Smooth muscle cell (in vitro differentiated cells): ENCODE measurements around the gene WTIP. TPM values are rescaled to one million over a fixed set of nuclear protein-coding genes. Genes with fewer than 3 reads are reported as not detected.
"Not testable (repeated sequence)": the region's sequence is repeated elsewhere in the genome, so short reads cannot be mapped to it uniquely, and the experiment has no call there.

Source experiments
- DNase-seq: peaks from one replicate; lab custom pipeline; 2025; ENCODE audit not compliant: unreplicated experiment; lab: John Stamatoyannopoulos, UW
- H2AFZ ChIP-seq: fragments of 200-600 bp; sonication (generic); 2 replicates; pipeline ENCODE4 v1.6.0; 2016; ENCODE audit warnings: antibody characterized with exemption, low read depth, mild to moderate bottlenecking
- H3F3A ChIP-seq: fragments of 200-600 bp; sonication (generic); 2 replicates; pipeline ENCODE4 v1.6.0; 2017; ENCODE audit warnings: antibody characterized with exemption, low read depth
- H3K27ac ChIP-seq: fragments of 200-600 bp; sonication (generic); 2 replicates; pipeline ENCODE4 v1.5.1; 2016; ENCODE audit warnings: low read depth, mild to moderate bottlenecking
- H3K27me3 ChIP-seq: fragments of 200-600 bp; sonication (generic); 2 replicates; pipeline ENCODE4 v1.6.1; 2016; ENCODE audit warnings: low read depth, mild to moderate bottlenecking
- H3K36me3 ChIP-seq: fragments of 200-600 bp; sonication (generic); 2 replicates; pipeline ENCODE4 v1.5.1; 2016; ENCODE audit warnings: low read depth
- H3K4me1 ChIP-seq: fragments of 200-600 bp; sonication (generic); 2 replicates; pipeline ENCODE4 v1.5.1; 2016; ENCODE audit warnings: low read depth
- H3K4me2 ChIP-seq: fragments of 200-600 bp; sonication (generic); 2 replicates; pipeline ENCODE4 v1.6.0; 2016; ENCODE audit warnings: mild to moderate bottlenecking
- H3K4me3 ChIP-seq: fragments of 200-600 bp; sonication (generic); 2 replicates; pipeline ENCODE4 v1.5.1; 2016; ENCODE audit warnings: mild to moderate bottlenecking
- H3K79me2 ChIP-seq: fragments of 200-600 bp; sonication (generic); 2 replicates; pipeline ENCODE4 v1.6.0; 2016; ENCODE audit warnings: low read depth, mild to moderate bottlenecking
- H3K9ac ChIP-seq: fragments of 200-600 bp; sonication (generic); 2 replicates; pipeline ENCODE4 v1.6.0; 2016; ENCODE audit warnings: low read depth
- H3K9me3 ChIP-seq: fragments of 200-600 bp; sonication (generic); replicated peaks from 2 replicates; pipeline ENCODE4 v1.5.1; 2016; ENCODE audit warnings: low read depth
- H4K20me1 ChIP-seq: fragments of 200-600 bp; sonication (generic); 2 replicates; pipeline ENCODE4 v1.6.0; 2016; ENCODE audit warnings: low read depth
- WGBS: methylation state at CpG from one replicate; pipeline ENCODE4 v1.1.7; 2016; ENCODE audit warnings: low lambda C conversion rate; 5-methylcytosine and 5-hydroxymethylcytosine counted together
- polyA plus RNA-seq: library from polyadenylated mRNA; unstranded; fragments of >200 nt; fragmentation: Nextera tagmentation; extraction: Ambion mirVana; gene quantifications from 2 replicates; pipeline ENCODE4 v1.2.1, GENCODE V29; 2016
- total RNA-seq: library from RNA; depleted of rRNA; stranded (reverse); fragments of >200 nt; gene quantifications from 2 replicates; pipeline ENCODE4 v1.2.3, GENCODE V29; 2014
- TF ChIP-seq, protein P1 (sequence below): fragments of 200-600 bp; sonication (generic); IDR thresholded peaks from 2 replicates; pipeline ENCODE4 v1.5.1; 2017; ENCODE audit warnings: borderline replicate concordance, mild to moderate bottlenecking, antibody characterized with exemption; ENCODE audit not compliant: insufficient read depth, poor library complexity, severe bottlenecking

WTIP gene
- total and polyA plus RNA-seq, 2 experiments from 2014 or later: 13.8 to 16.0 TPM

GRCh38 chr19:34475026-34475974, 6.3 kb upstream of the WTIP start:
- Histone ChIP-seq H2AFZ (no peak overlapping the region), H3K79me2 (no peaks in the 10 kb centered on the region), H3K27me3 (no peaks in the 10 kb centered on the region), H3F3A (peaks cover 13% of the 10 kb centered on the region), H3K4me3 (no peak overlapping the region), H3K27ac (peak overlapping the region; percentile 79), H3K36me3 (peaks cover 3% of the 10 kb centered on the region), H3K4me2 (peak overlapping the region; percentile 47), H3K9me3 (no peaks in the 10 kb centered on the region), H3K9ac (no peak overlapping the region), H4K20me1 (peaks cover 3% of the 10 kb centered on the region), H3K4me1 (no peaks in the 10 kb centered on the region)
- TF ChIP-seq, protein P1, sequence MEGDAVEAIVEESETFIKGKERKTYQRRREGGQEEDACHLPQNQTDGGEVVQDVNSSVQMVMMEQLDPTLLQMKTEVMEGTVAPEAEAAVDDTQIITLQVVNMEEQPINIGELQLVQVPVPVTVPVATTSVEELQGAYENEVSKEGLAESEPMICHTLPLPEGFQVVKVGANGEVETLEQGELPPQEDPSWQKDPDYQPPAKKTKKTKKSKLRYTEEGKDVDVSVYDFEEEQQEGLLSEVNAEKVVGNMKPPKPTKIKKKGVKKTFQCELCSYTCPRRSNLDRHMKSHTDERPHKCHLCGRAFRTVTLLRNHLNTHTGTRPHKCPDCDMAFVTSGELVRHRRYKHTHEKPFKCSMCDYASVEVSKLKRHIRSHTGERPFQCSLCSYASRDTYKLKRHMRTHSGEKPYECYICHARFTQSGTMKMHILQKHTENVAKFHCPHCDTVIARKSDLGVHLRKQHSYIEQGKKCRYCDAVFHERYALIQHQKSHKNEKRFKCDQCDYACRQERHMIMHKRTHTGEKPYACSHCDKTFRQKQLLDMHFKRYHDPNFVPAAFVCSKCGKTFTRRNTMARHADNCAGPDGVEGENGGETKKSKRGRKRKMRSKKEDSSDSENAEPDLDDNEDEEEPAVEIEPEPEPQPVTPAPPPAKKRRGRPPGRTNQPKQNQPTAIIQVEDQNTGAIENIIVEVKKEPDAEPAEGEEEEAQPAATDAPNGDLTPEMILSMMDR: no peak
- no peak for DNase-seq
- WGBS: 13% methylated on average over 9 of the region's 9 CpGs

- no peak overlapping the region for H2AFZ ChIP-seq
- no peak for DNase-seq
- H3K27ac ChIP-seq: peak overlapping the region; percentile 79
- no peaks in the 10 kb centered on the region for H3K79me2 ChIP-seq
- no peak overlapping the region for H3K4me3 ChIP-seq
- peaks cover 3% of the 10 kb centered on the region for H3K36me3 ChIP-seq
- H3K9ac ChIP-seq: no peak overlapping the region
- no peaks in the 10 kb centered on the region for H3K27me3 ChIP-seq
- H3K9me3 ChIP-seq: no peaks in the 10 kb centered on the region
- H3K4me2 ChIP-seq: no peak overlapping the region
- TF ChIP-seq, protein P1: no peak
- H4K20me1 ChIP-seq: peaks cover 3% of the 10 kb centered on the region
- WGBS: 90% methylated on average over 5 of the region's 5 CpGs
- peaks cover 3% of the 10 kb centered on the region for H3K4me1 ChIP-seq
- H3F3A ChIP-seq: peaks cover 13% of the 10 kb centered on the region
Observed at GRCh38 chr19:34475975-34476594, 5.5 kb upstream of the WTIP start.

- not testable (repeated sequence) for H3K27ac ChIP-seq, H3K36me3 ChIP-seq, DNase-seq, H3K9ac ChIP-seq, H3K4me3 ChIP-seq, H3F3A ChIP-seq, H2AFZ ChIP-seq, H3K27me3 ChIP-seq, H3K4me2 ChIP-seq, H3K4me1 ChIP-seq, H3K9me3 ChIP-seq
- Histone ChIP-seq H4K20me1 (peaks cover 14% of the 10 kb centered on the region), H3K79me2 (peaks cover 14% of the 10 kb centered on the region)
- 97% methylated on average over 4 of the region's 4 CpGs for WGBS
Observed at GRCh38 chr19:34478496-34478895, 3.1 kb upstream of the WTIP start.

DNA sequence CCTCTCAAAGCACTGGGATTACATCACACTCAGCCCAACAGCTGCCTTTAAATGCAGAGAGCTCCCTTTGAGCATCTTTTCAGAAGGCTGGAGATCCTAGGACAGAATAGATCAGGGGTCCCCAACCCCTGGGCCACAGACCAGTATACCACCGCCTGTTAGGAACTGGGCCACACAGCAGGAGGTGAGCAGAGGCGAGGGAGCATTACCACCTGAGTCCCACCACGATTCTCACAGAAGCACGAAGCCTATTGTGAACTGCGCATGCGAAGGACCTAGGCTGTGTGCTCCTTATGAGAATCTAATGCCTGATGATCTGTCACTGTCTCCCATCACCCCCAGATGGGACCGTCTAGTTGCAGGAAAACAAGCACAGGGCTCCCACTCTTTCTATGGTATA, 2.2 kb upstream of the WTIP start:
- TF ChIP-seq, protein P1: no peak
- H3K4me1 ChIP-seq: peaks cover 10% of the 10 kb centered on the region
- no peaks in the 10 kb centered on the region for H3K36me3 ChIP-seq
- H2AFZ ChIP-seq: no peak overlapping the region
- DNase-seq: no peak
- no peaks in the 10 kb centered on the region for H3K27me3 ChIP-seq
- H3K79me2 ChIP-seq: peaks cover 23% of the 10 kb centered on the region
- 84% methylated on average over 7 of the region's 7 CpGs for WGBS
- no peaks in the 10 kb centered on the region for H3F3A ChIP-seq
- no peak overlapping the region for H3K4me3 ChIP-seq
- H3K9me3 ChIP-seq: no peaks in the 10 kb centered on the region
- H3K4me2 ChIP-seq: no peak overlapping the region
- no peak overlapping the region for H3K27ac ChIP-seq
- H3K9ac ChIP-seq: no peak overlapping the region
- H4K20me1 ChIP-seq: peaks cover 23% of the 10 kb centered on the region
